HepG2 (cell line): ENCODE results near the gene THADA. TPM values are rescaled to one million over a fixed set of nuclear protein-coding genes. Genes with fewer than 3 reads are reported as not detected.

ENCODE experiments used
- CBFB ChIP-seq: sonication (generic); formaldehyde crosslinking; IDR thresholded peaks from 2 replicates; pipeline ENCODE4 v1.4.0; 2020; ENCODE audit warnings: missing genetic modification reagents
- E2F1 ChIP-seq: sonication (generic); formaldehyde crosslinking; IDR thresholded peaks from 2 replicates; pipeline ENCODE4 v1.5.0; 2020; ENCODE audit warnings: missing genetic modification reagents
- FOSL1 ChIP-seq: sonication (generic); formaldehyde crosslinking; IDR thresholded peaks from 2 replicates; pipeline ENCODE4 v1.9.0; 2021; ENCODE audit warnings: missing genetic modification reagents, borderline replicate concordance
- HDAC2 ChIP-seq: sonication (generic); formaldehyde crosslinking; IDR thresholded peaks from 2 replicates; pipeline ENCODE4 v1.4.0; 2020; ENCODE audit warnings: missing genetic modification reagents
- HES4 ChIP-seq: sonication (generic); formaldehyde crosslinking; IDR thresholded peaks from 2 replicates; pipeline ENCODE4 v1.9.0; 2021; ENCODE audit warnings: mild to moderate bottlenecking, missing genetic modification reagents, borderline replicate concordance
- HNRNPUL1 ChIP-seq: fragments of 200-400 bp; formaldehyde crosslinking; IDR thresholded peaks from 2 replicates; pipeline ENCODE4 v1.6.1; 2017; ENCODE audit warnings: low read depth, mild to moderate bottlenecking, low read length, moderate library complexity
- ISL2 ChIP-seq: sonication (generic); formaldehyde crosslinking; IDR thresholded peaks from 2 replicates; pipeline ENCODE4 v1.5.0; 2020; ENCODE audit warnings: missing genetic modification reagents
- KDM2A ChIP-seq: sonication (generic); formaldehyde crosslinking; IDR thresholded peaks from 2 replicates; pipeline ENCODE4 v1.4.0; 2020; ENCODE audit warnings: low read depth, missing genetic modification reagents, borderline replicate concordance
- MLLT10 ChIP-seq: sonication (generic); formaldehyde crosslinking; IDR thresholded peaks from 2 replicates; pipeline ENCODE4 v1.4.0; 2020; ENCODE audit warnings: missing genetic modification reagents
- NFAT5 ChIP-seq: sonication (generic); formaldehyde crosslinking; IDR thresholded peaks from 2 replicates; pipeline ENCODE4 v1.4.0; 2020; ENCODE audit warnings: missing genetic modification reagents
- NR2F1 ChIP-seq, 2 experiments: fragments of 450-650 bp in 1 of 2; formaldehyde crosslinking in 1 of 2; IDR thresholded peaks; 2 replicates each; pipeline versions ENCODE4 v1.5.0 to v1.6.1; 2016 to 2020; ENCODE audit warnings: mild to moderate bottlenecking in 1 of 2, missing compliant biosample characterization in 1 of 2, missing genetic modification reagents in 1 of 2, moderate library complexity in 1 of 2
- NRL ChIP-seq: sonication (generic); formaldehyde crosslinking; IDR thresholded peaks from 2 replicates; pipeline ENCODE4 v1.5.0; 2020; ENCODE audit warnings: missing genetic modification reagents, mild to moderate bottlenecking, moderate library complexity, borderline replicate concordance
- PAF1 ChIP-seq: IDR thresholded peaks from 2 replicates; pipeline ENCODE4 v1.6.1; 2016; ENCODE audit warnings: missing genetic modification reagents, missing compliant biosample characterization
- RAD21 ChIP-seq: fragments of 450-650 bp; formaldehyde crosslinking; IDR thresholded peaks from 2 replicates; pipeline ENCODE4 v1.5.0; 2020; ENCODE audit warnings: mild to moderate bottlenecking
- RCOR2 ChIP-seq: IDR thresholded peaks from 2 replicates; pipeline ENCODE4 v1.6.1; 2016; ENCODE audit warnings: missing biosample characterization, missing genetic modification reagents
- RELA ChIP-seq: sonication (generic); formaldehyde crosslinking; IDR thresholded peaks from 2 replicates; pipeline ENCODE4 v1.4.0; 2020; ENCODE audit warnings: missing genetic modification reagents
- SATB2 ChIP-seq: sonication (generic); formaldehyde crosslinking; IDR thresholded peaks from 2 replicates; pipeline ENCODE4 v1.5.0; 2020; ENCODE audit warnings: missing genetic modification reagents
- SRSF1 ChIP-seq: fragments of 200-400 bp; formaldehyde crosslinking; optimal IDR thresholded peaks from 2 replicates; pipeline ENCODE3; 2017; ENCODE audit warnings: mild to moderate bottlenecking, low read depth, low read length, moderate library complexity
- TBL1XR1 ChIP-seq: fragments of 150-350 bp; IDR thresholded peaks from 2 replicates; pipeline ENCODE4 v1.6.1; 2014; ENCODE audit warnings: borderline replicate concordance, low read length; ENCODE audit not compliant: partially characterized antibody
- TMF1 ChIP-seq: sonication (generic); formaldehyde crosslinking; IDR thresholded peaks from 2 replicates; pipeline ENCODE4 v1.8.1; 2022; ENCODE audit warnings: low read depth, missing genetic modification reagents
- ZC3H4 ChIP-seq: sonication (generic); formaldehyde crosslinking; IDR thresholded peaks from 2 replicates; pipeline ENCODE4 v1.4.0; 2020; ENCODE audit warnings: missing genetic modification reagents, borderline replicate concordance
- ZNF101 ChIP-seq: sonication (generic); formaldehyde crosslinking; IDR thresholded peaks from 2 replicates; pipeline ENCODE4 v1.4.0; 2020; ENCODE audit warnings: mild to moderate bottlenecking, low read depth, missing genetic modification reagents, borderline replicate concordance
- ZNF33A ChIP-seq: sonication (generic); formaldehyde crosslinking; IDR thresholded peaks from 2 replicates; pipeline ENCODE4 v1.5.1; 2020; ENCODE audit warnings: missing genetic modification reagents, mild to moderate bottlenecking, moderate library complexity, borderline replicate concordance
- ZNF570 ChIP-seq: sonication (generic); formaldehyde crosslinking; IDR thresholded peaks from 2 replicates; pipeline ENCODE4 v1.4.0; 2020; ENCODE audit warnings: mild to moderate bottlenecking, missing genetic modification reagents, borderline replicate concordance
- ZNF614 ChIP-seq: IDR thresholded peaks from 2 replicates; pipeline ENCODE4 v1.6.1; 2018; ENCODE audit warnings: missing biosample characterization, missing genetic modification reagents, inconsistent platforms, borderline replicate concordance
- polyA plus RNA-seq, 8 experiments: library from polyadenylated mRNA; depleted of rRNA in 3 of 8; stranded (reverse) in 7 of 8; unstranded in 1 of 8; fragments of >200 nt; fragmentation: Illumina TruSeq in 4 of 8; extraction: Trizol in 4 of 8; gene quantifications; 2 replicates each; pipeline versions ENCODE4 v1.2.1 to v1.2.3, GENCODE V29; 2011 to 2016; ENCODE audit warnings: low read depth in 4 of 8, missing spikeins in 1 of 8, mixed read lengths in 1 of 8; ENCODE audit not compliant: insufficient read depth in 1 of 8
- total RNA-seq, 5 experiments: library from RNA; depleted of rRNA; stranded (reverse); fragments of >200 nt; fragmentation: Illumina TruSeq; extraction: Trizol; gene quantifications; 2 replicates each; pipeline ENCODE4 v1.2.3, GENCODE V29; 2016; ENCODE audit warnings: low read depth in 1 of 5

Gene THADA
- total and polyA plus RNA-seq, 2 of the 13 experiments (the other 11 are each of a cell fraction or from before 2014, with no cell fraction given), result 12.7 to 21.7 TPM

GRCh38 chr2:43455731-43456642 is 139.9 kb downstream of the THADA start (continued):
- TF ChIP-seq RELA, result no peak
- no peak for TF ChIP-seq PAF1 (CRISPR knock-in tag)
- TF ChIP-seq NR2F1 (CRISPR knock-in tag; IDR thresholded peaks at IDR 0.05), result peak; percentile 33 to 44; a peak in 2 of 4 replicates
- TF ChIP-seq SRSF1, result no peak
- no peak for TF ChIP-seq HNRNPUL1
- no peak for TF ChIP-seq NRL (CRISPR knock-in tag)
- no peak for TF ChIP-seq SATB2 (CRISPR knock-in tag)
- peak; percentile 68; the same call in 1 of the 2 replicates for TF ChIP-seq ZNF614 (CRISPR knock-in tag)
- peak; percentile 68 for TF ChIP-seq HDAC2 (CRISPR knock-in tag)
- TF ChIP-seq HES4 (CRISPR knock-in tag), result no peak
- peak; percentile 63 for TF ChIP-seq ISL2 (CRISPR knock-in tag)
- no peak for TF ChIP-seq KDM2A (CRISPR knock-in tag)
- TF ChIP-seq ZNF101 (CRISPR knock-in tag), result no peak
- peak; percentile 81 for TF ChIP-seq RCOR2 (CRISPR knock-in tag)
- TF ChIP-seq FOSL1 (CRISPR knock-in tag), result no peak
- TF ChIP-seq ZNF33A (CRISPR knock-in tag), result no peak
- TF ChIP-seq ZC3H4, result no peak
- TF ChIP-seq MLLT10, result no peak
- TF ChIP-seq RAD21, result peak; percentile 27; the same call in 1 of the 2 replicates
- no peak for TF ChIP-seq E2F1 (CRISPR knock-in tag)
- no peak for TF ChIP-seq TBL1XR1
- TF ChIP-seq CBFB (CRISPR knock-in tag), result peak; percentile 81; the same call in 1 of the 2 replicates
- TF ChIP-seq TMF1 (CRISPR knock-in tag), result no peak
- no peak for TF ChIP-seq NFAT5 (CRISPR knock-in tag)
- no peak for TF ChIP-seq ZNF570 (CRISPR knock-in tag)
